Loucy (cell line): ENCODE data around the gene ACADM.

Experiments
- EZH2phosphoT487 ChIP-seq: fragments of 200-600 bp; IDR thresholded peaks from 2 replicates; pipeline ENCODE4 v1.6.1; 2018; ENCODE audit warnings: antibody characterized with exemption, mild to moderate bottlenecking, moderate library complexity, borderline replicate concordance
- TF ChIP-seq, protein P1 (sequence below): fragments of 200-600 bp; sonication (generic); conservative IDR thresholded peaks from 2 replicates; pipeline ENCODE4 v1.5.1; 2014; ENCODE audit warnings: mild to moderate bottlenecking, antibody characterized with exemption, low read length

DNA sequence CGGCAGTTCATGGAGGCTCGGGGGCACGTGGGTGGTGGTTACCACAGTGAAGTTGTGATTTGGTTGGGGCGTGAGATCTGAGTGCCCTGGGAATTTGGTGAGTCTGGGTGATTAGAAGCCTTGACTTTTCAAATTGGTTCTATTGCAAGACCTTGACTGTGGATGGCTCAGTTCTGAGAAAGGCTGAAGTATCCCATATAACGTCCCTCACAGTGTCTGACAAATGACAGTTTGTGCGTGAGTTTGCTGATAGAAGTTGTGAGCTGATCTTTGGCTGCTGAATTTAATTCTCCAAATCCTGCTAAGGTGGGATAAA, 72.7 kb downstream of the ACADM start:
- TF ChIP-seq, protein P1, sequence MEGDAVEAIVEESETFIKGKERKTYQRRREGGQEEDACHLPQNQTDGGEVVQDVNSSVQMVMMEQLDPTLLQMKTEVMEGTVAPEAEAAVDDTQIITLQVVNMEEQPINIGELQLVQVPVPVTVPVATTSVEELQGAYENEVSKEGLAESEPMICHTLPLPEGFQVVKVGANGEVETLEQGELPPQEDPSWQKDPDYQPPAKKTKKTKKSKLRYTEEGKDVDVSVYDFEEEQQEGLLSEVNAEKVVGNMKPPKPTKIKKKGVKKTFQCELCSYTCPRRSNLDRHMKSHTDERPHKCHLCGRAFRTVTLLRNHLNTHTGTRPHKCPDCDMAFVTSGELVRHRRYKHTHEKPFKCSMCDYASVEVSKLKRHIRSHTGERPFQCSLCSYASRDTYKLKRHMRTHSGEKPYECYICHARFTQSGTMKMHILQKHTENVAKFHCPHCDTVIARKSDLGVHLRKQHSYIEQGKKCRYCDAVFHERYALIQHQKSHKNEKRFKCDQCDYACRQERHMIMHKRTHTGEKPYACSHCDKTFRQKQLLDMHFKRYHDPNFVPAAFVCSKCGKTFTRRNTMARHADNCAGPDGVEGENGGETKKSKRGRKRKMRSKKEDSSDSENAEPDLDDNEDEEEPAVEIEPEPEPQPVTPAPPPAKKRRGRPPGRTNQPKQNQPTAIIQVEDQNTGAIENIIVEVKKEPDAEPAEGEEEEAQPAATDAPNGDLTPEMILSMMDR: no peak
- TF ChIP-seq EZH2phosphoT487: no peak
